G401.6 (cell line): Measurements from ENCODE around the gene PRDM15.
"Not testable (repeated sequence)": the region's sequence is repeated elsewhere in the genome, so short reads cannot be mapped to it uniquely, and the experiment has no call there.

Source experiments
- FAIRE-seq: peaks from 2 replicates; lab custom pipeline; 2012; peaks lifted over from hg19 to GRCh38; lab: Jason Lieb, UNC

The PRDM15 gene

GRCh38 chr21:41804381-41804780 is 74.8 kb downstream of the PRDM15 start:
- no peak for FAIRE-seq

GRCh38 chr21:41803316-41803715 is 75.8 kb downstream of the PRDM15 start:
- no peak for FAIRE-seq

- FAIRE-seq = no peak
These were observed 76.5 kb downstream of the PRDM15 start for GRCh38 chr21:41802684-41803083.

- FAIRE-seq = no peak
These were observed 77.0 kb downstream of the PRDM15 start for GRCh38 chr21:41802198-41802584.

- no peak for FAIRE-seq
These were observed 77.6 kb downstream of the PRDM15 start for GRCh38 chr21:41801321-41802197.

- FAIRE-seq = no peak
These were observed 78.5 kb downstream of the PRDM15 start for GRCh38 chr21:41800425-41801320.

GRCh38 chr21:41799763-41800162 is 79.4 kb downstream of the PRDM15 start:
- FAIRE-seq = no peak

GRCh38 chr21:41798326-41798725 is 80.8 kb downstream of the PRDM15 start:
- FAIRE-seq = no peak

- no peak for FAIRE-seq
These were observed 82.6 kb downstream of the PRDM15 start for GRCh38 chr21:41796476-41797080.

- no peak for FAIRE-seq
These were observed 83.4 kb downstream of the PRDM15 start for GRCh38 chr21:41795726-41796125.

GRCh38 chr21:41794600-41794999 is 84.5 kb downstream of the PRDM15 start:
- no peak for FAIRE-seq

GRCh38 chr21:41792711-41793110 is 86.4 kb downstream of the PRDM15 start:
- no peak for FAIRE-seq

GRCh38 chr21:41786509-41786987 is 92.6 kb downstream of the PRDM15 start:
- no peak for FAIRE-seq

- FAIRE-seq = not testable (repeated sequence)
These were observed 93.9 kb downstream of the PRDM15 start for GRCh38 chr21:41785262-41785661.

- FAIRE-seq = no peak
These were observed 94.6 kb downstream of the PRDM15 start for GRCh38 chr21:41784456-41785102.

- FAIRE-seq = no peak
These were observed 95.5 kb downstream of the PRDM15 start for GRCh38 chr21:41783476-41784180.

GRCh38 chr21:41781050-41781410 is 98.1 kb downstream of the PRDM15 start:
- no peak for FAIRE-seq

GRCh38 chr21:41780337-41781049 is 98.7 kb downstream of the PRDM15 start:
- FAIRE-seq = no peak

GRCh38 chr21:41779659-41780058 is 99.5 kb downstream of the PRDM15 start:
- no peak for FAIRE-seq

- no peak for FAIRE-seq
These were observed 100.1 kb downstream of the PRDM15 start for GRCh38 chr21:41778930-41779600.
